ENCODE data around the gene CBFB. TPM values are rescaled to one million over a fixed set of nuclear protein-coding genes. Genes with fewer than 3 reads are reported as not detected.

CBFB gene
- total and polyA plus RNA-seq, 9 of the 15 experiments (the other 6 are each of a cell fraction or from before 2014, with no cell fraction given): 22.0 to 112 (median 66.5) TPM

- TF ChIP-seq TGIF2 (CRISPR knock-in tag; IDR thresholded peaks at IDR 0.05) (no peak), BRF1 (IDR thresholded peaks at IDR 0.05; ENCODE audit: borderline replicate concordance, extremely low read depth, insufficient read length) (no peak), SUPT5H (IDR thresholded peaks at IDR 0.05) (peak; percentile 97), ARHGAP35 (IDR thresholded peaks at IDR 0.05; ENCODE audit: partially characterized antibody) (no peak), MED1 (CRISPR knock-in tag; IDR thresholded peaks at IDR 0.05; ENCODE audit: borderline replicate concordance) (no peak), POLR2H (tag; IDR thresholded peaks at IDR 0.05; ENCODE audit: low read depth) (peak; percentile 95), NR4A1 (CRISPR knock-in tag; IDR thresholded peaks at IDR 0.05) (peak; percentile 94), NR4A1 (tag; IDR thresholded peaks at IDR 0.05) (no peak; the same call in 1 of the 2 replicates), KHSRP (IDR thresholded peaks at IDR 0.05) (no peak), THRB (CRISPR knock-in tag; conservative IDR thresholded peaks at IDR 0.05) (peak; percentile 76; the same call in 1 of the 2 replicates), ESRRA (IDR thresholded peaks at IDR 0.05; ENCODE audit: borderline replicate concordance, low read depth) (peak; percentile 78), CREBBP (IDR thresholded peaks at IDR 0.05; ENCODE audit: low read depth, low read length) (no peak), GATAD2B (IDR thresholded peaks at IDR 0.05; ENCODE audit: borderline replicate concordance) (no peak), ZC3H8 (IDR thresholded peaks at IDR 0.05) (no peak), TARDBP (IDR thresholded peaks at IDR 0.05) (no peak), SP2 (IDR thresholded peaks at IDR 0.05; ENCODE audit: extremely low read depth, low read depth, low read length, poor library complexity, severe bottlenecking) (no peak), ZNF263 (CRISPR knock-in tag; IDR thresholded peaks at IDR 0.05; ENCODE audit: borderline replicate concordance) (no peak), RCOR1 (IDR thresholded peaks at IDR 0.05; ENCODE audit: borderline replicate concordance in 1 of 2, low read depth in 2 of 2, low read length in 2 of 2) (no peak), EHMT2 (IDR thresholded peaks at IDR 0.05) (no peak), ZSCAN32 (CRISPR knock-in tag; IDR thresholded peaks at IDR 0.05) (0 out of 2 replicates have a peak, but pooled peaks have one; percentile 42), ILK (tag; IDR thresholded peaks at IDR 0.05; ENCODE audit: borderline replicate concordance, low read depth) (no peak), ZNF24 (IDR thresholded peaks at IDR 0.05) (no peak), ZNF592 (IDR thresholded peaks at IDR 0.05) (peak; percentile 85), PTTG1 (tag; IDR thresholded peaks at IDR 0.05; ENCODE audit: low read depth) (no peak), PPARD (CRISPR knock-in tag; IDR thresholded peaks at IDR 0.05) (no peak), RBM25 (IDR thresholded peaks at IDR 0.05; ENCODE audit: low read depth, low read length, severe bottlenecking) (no peak), RB1 (IDR thresholded peaks at IDR 0.05; ENCODE audit: low read depth) (0 out of 2 replicates have a peak, but pooled peaks have one; percentile 42)
Observed at GRCh38 chr16:67028696-67029253, at the start of gene CBFB (continued).
